ENCODE results near the gene PCDHGA10.
"Not testable (repeated sequence)": the region's sequence is repeated elsewhere in the genome, so short reads cannot be mapped to it uniquely, and the experiment has no call there.

GRCh38 chr5:141417494-141418172, 4.8 kb downstream of the PCDHGA10 start, which contains the start of gene PCDHGB7:
- peak; percentile 86 for TF ChIP-seq CTCF (conservative IDR thresholded peaks at IDR 0.05; ENCODE audit: low read length)
- TF ChIP-seq EZH2phosphoT487 (IDR thresholded peaks at IDR 0.05; ENCODE audit: borderline replicate concordance, low read depth, low read length), result not testable (repeated sequence)

Data from OCI-LY7 (cell line).